Measurements from ENCODE around the gene RNF138. TPM values are rescaled to one million over a fixed set of nuclear protein-coding genes. Genes with fewer than 3 reads are reported as not detected.
A peak's percentile ranks its signal among the peaks of the same experiment; 100 is the strongest.

The RNF138 gene
- total RNA-seq, 1 experiment from 2014 or later: 103 TPM

DNA sequence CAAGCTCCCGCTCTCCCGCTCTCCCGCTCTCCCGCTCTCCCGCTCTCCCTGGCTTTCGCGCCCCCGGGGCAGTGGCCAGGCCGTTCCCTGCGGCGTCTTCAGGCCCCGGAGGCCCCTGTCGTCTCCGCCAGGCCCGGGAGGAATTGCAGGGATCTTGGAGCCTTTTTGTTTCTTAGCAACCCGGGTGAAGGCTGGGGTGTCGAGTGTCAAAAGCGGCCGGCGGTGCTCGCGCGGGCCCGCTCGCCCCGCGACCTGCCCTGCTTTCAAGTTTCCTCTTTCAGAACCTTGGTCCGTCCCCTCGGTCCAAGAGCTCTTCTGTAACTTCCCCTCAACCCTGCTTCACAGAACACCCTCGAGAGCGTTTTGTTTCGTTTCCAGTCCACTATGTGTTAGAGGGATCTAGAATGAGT, 1.4 kb downstream of the RNF138 start (continued):
- TF ChIP-seq MXD4 (CRISPR knock-in tag; IDR thresholded peaks at IDR 0.05; ENCODE audit: borderline replicate concordance) (no peak), NR1H2 (CRISPR knock-in tag; IDR thresholded peaks at IDR 0.05) (no peak), AR (CRISPR knock-in tag; IDR thresholded peaks at IDR 0.05) (no peak), SMAD3 (CRISPR knock-in tag; IDR thresholded peaks at IDR 0.05; ENCODE audit: borderline replicate concordance) (no peak), CBFB (CRISPR knock-in tag; IDR thresholded peaks at IDR 0.05; ENCODE audit: low read depth) (no peak), PREB (CRISPR knock-in tag; IDR thresholded peaks at IDR 0.05; ENCODE audit: borderline replicate concordance) (no peak), SOX15 (CRISPR knock-in tag; IDR thresholded peaks at IDR 0.05) (no peak), IRF1 (CRISPR knock-in tag; IDR thresholded peaks at IDR 0.05) (no peak), ZNF532 (CRISPR knock-in tag; IDR thresholded peaks at IDR 0.05; ENCODE audit: borderline replicate concordance) (no peak), ZBTB21 (CRISPR knock-in tag; IDR thresholded peaks at IDR 0.05; ENCODE audit: borderline replicate concordance) (no peak), FOXP1 (CRISPR knock-in tag; IDR thresholded peaks at IDR 0.05; ENCODE audit: borderline replicate concordance) (no peak), HMGXB4 (CRISPR knock-in tag; IDR thresholded peaks at IDR 0.05) (0 out of 2 replicates have a peak, but pooled peaks have one; percentile 11), ZNF416 (CRISPR knock-in tag; IDR thresholded peaks at IDR 0.05) (no peak), MYBL2 (CRISPR knock-in tag; IDR thresholded peaks at IDR 0.05) (no peak), PRRX2 (CRISPR knock-in tag; IDR thresholded peaks at IDR 0.05) (no peak), GRHL2 (CRISPR knock-in tag; IDR thresholded peaks at IDR 0.05; ENCODE audit: insufficient replicate concordance, severe bottlenecking) (no peak)
- TF ChIP-seq, protein P1, sequence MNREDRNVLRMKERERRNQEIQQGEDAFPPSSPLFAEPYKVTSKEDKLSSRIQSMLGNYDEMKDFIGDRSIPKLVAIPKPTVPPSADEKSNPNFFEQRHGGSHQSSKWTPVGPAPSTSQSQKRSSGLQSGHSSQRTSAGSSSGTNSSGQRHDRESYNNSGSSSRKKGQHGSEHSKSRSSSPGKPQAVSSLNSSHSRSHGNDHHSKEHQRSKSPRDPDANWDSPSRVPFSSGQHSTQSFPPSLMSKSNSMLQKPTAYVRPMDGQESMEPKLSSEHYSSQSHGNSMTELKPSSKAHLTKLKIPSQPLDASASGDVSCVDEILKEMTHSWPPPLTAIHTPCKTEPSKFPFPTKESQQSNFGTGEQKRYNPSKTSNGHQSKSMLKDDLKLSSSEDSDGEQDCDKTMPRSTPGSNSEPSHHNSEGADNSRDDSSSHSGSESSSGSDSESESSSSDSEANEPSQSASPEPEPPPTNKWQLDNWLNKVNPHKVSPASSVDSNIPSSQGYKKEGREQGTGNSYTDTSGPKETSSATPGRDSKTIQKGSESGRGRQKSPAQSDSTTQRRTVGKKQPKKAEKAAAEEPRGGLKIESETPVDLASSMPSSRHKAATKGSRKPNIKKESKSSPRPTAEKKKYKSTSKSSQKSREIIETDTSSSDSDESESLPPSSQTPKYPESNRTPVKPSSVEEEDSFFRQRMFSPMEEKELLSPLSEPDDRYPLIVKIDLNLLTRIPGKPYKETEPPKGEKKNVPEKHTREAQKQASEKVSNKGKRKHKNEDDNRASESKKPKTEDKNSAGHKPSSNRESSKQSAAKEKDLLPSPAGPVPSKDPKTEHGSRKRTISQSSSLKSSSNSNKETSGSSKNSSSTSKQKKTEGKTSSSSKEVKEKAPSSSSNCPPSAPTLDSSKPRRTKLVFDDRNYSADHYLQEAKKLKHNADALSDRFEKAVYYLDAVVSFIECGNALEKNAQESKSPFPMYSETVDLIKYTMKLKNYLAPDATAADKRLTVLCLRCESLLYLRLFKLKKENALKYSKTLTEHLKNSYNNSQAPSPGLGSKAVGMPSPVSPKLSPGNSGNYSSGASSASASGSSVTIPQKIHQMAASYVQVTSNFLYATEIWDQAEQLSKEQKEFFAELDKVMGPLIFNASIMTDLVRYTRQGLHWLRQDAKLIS (CRISPR knock-in tag; IDR thresholded peaks at IDR 0.05; ENCODE audit: borderline replicate concordance): no peak
- TF ChIP-seq, protein P2, sequence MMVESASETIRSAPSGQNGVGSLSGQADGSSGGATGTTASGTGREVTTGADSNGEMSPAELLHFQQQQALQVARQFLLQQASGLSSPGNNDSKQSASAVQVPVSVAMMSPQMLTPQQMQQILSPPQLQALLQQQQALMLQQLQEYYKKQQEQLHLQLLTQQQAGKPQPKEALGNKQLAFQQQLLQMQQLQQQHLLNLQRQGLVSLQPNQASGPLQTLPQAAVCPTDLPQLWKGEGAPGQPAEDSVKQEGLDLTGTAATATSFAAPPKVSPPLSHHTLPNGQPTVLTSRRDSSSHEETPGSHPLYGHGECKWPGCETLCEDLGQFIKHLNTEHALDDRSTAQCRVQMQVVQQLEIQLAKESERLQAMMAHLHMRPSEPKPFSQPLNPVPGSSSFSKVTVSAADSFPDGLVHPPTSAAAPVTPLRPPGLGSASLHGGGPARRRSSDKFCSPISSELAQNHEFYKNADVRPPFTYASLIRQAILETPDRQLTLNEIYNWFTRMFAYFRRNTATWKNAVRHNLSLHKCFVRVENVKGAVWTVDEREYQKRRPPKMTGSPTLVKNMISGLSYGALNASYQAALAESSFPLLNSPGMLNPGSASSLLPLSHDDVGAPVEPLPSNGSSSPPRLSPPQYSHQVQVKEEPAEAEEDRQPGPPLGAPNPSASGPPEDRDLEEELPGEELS (CRISPR knock-in tag; IDR thresholded peaks at IDR 0.05): no peak
- TF ChIP-seq, protein P3, sequence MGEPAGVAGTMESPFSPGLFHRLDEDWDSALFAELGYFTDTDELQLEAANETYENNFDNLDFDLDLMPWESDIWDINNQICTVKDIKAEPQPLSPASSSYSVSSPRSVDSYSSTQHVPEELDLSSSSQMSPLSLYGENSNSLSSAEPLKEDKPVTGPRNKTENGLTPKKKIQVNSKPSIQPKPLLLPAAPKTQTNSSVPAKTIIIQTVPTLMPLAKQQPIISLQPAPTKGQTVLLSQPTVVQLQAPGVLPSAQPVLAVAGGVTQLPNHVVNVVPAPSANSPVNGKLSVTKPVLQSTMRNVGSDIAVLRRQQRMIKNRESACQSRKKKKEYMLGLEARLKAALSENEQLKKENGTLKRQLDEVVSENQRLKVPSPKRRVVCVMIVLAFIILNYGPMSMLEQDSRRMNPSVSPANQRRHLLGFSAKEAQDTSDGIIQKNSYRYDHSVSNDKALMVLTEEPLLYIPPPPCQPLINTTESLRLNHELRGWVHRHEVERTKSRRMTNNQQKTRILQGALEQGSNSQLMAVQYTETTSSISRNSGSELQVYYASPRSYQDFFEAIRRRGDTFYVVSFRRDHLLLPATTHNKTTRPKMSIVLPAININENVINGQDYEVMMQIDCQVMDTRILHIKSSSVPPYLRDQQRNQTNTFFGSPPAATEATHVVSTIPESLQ (CRISPR knock-in tag; IDR thresholded peaks at IDR 0.05): no peak
